Activated CD4-positive, alpha-beta memory T cell treated with anti-CD3 and anti-CD28 coated beads for 36 hours (primary cell): ENCODE data around the gene TMEM181. TPM values are rescaled to one million over a fixed set of nuclear protein-coding genes. Genes with fewer than 3 reads are reported as not detected.
A peak's percentile ranks its signal among the peaks of the same experiment; 100 is the strongest.
"Not testable (repeated sequence)": the region's sequence is repeated elsewhere in the genome, so short reads cannot be mapped to it uniquely, and the experiment has no call there.

Source experiments
- CTCF ChIA-PET: fragments of 350-600 bp; sonication (Branson Sonifier 250); formaldehyde crosslinking; loops from one replicate; lab custom pipeline; 2021; ENCODE audit warnings: antibody characterized with exemption, inconsistent platforms; lab: Charles Lee
- POLR2A ChIA-PET: fragments of 350-600 bp; sonication (Branson Sonifier 250); formaldehyde crosslinking; loops from one replicate; lab custom pipeline; 2021; ENCODE audit warnings: antibody characterized with exemption; lab: Charles Lee
- DNase-seq: peaks from one replicate; pipeline ENCODE4 v3.0.0-alpha.2; 2020
- H3K27ac Mint-ChIP-seq: one replicate; pipeline ENCODE4 v1.8.0; 2021; ENCODE audit warnings: mixed read lengths
- H3K27me3 Mint-ChIP-seq: one replicate; pipeline ENCODE4 v1.8.0; 2021; ENCODE audit warnings: mixed read lengths
- H3K36me3 Mint-ChIP-seq: one replicate; pipeline ENCODE4 v1.8.0; 2021; ENCODE audit warnings: mixed read lengths
- H3K4me1 Mint-ChIP-seq: one replicate; pipeline ENCODE4 v1.8.0; 2021; ENCODE audit warnings: low read depth, mixed read lengths
- H3K4me3 Mint-ChIP-seq: one replicate; pipeline ENCODE4 v1.8.0; 2021; ENCODE audit warnings: mild to moderate bottlenecking, mixed read lengths
- H3K9me3 Mint-ChIP-seq: one replicate; pipeline ENCODE4 v1.8.0; 2021; ENCODE audit warnings: mixed read lengths
- intact Hi-C: fragments of 100-400 bp; cut with micrococcal nuclease; formaldehyde crosslinking; loops from one replicate; pipeline ENCODE4 v1.15.1; 2023
- total RNA-seq, 2 experiments: library from RNA; stranded (reverse); gene quantifications; one replicate each; pipeline ENCODE4 v1.2.3, GENCODE V29; 2021

The TMEM181 gene
- total RNA-seq, 2 experiments from 2014 or later, result 11.3 to 11.6 TPM

DNA sequence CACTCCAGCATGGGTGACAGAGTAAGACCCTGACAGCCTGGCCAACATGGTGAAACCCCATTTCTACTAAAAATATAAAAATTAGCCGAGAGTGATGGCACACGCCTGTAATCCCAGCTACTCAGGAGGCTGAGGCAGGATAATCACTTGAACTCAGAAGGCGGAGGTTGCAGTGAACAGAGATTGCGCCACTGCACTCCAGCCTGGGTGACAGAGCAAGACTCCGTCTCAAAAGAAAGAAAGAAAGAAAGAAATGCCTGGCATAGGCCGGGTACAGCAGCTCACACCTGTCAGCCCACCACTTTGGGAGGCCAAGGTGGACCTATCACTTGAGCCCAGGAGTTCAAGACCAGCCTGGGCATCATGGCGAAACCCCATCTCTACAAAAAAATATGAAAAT, 38.9 kb upstream of the TMEM181 start:
- CTCF ChIA-PET, result interaction anchor here (3.0 kb wide), 1 partner anchor 301 kb away, joined by 23 read pairs; no protein-coding TSS in a partner anchor
- DNase-seq, intact Hi-C loops, H3K27ac Mint-ChIP-seq, POLR2A ChIA-PET, H3K36me3 Mint-ChIP-seq, H3K4me3 Mint-ChIP-seq, H3K9me3 Mint-ChIP-seq: not testable (repeated sequence)
- peaks cover 11% of the 10 kb centered on the region for H3K4me1 Mint-ChIP-seq
- H3K27me3 Mint-ChIP-seq, result peaks cover 18% of the 10 kb centered on the region

DNA sequence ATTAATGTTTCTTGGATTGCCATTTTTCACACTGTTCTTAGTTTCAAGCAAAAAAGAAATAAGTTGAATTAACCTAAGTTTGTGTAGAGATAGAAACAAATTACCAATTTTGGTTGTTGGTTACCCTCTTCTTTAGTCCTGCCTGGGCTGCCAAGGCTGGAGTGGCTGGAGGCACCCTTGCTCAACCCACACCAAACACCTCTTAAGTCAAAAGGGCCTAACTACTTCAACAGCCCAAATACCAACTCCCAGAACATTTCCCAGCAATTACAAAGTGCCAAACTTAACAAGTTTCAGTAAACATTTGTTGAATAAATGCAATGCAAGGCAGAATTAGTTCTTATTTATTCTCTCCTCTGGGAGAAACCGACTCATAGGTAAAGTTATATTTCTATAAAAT, 38.1 kb upstream of the TMEM181 start:
- DNase-seq, result no peak
- CTCF ChIA-PET, result no interaction called here
- peaks cover 11% of the 10 kb centered on the region for H3K4me1 Mint-ChIP-seq
- H3K4me3 Mint-ChIP-seq, result no peak overlapping the region
- H3K9me3 Mint-ChIP-seq, result peaks cover 2% of the 10 kb centered on the region
- H3K27me3 Mint-ChIP-seq, result peaks cover 21% of the 10 kb centered on the region
- POLR2A ChIA-PET, result no interaction called here
- no peaks in the 10 kb centered on the region for H3K36me3 Mint-ChIP-seq
- H3K27ac Mint-ChIP-seq, result no peak overlapping the region
- intact Hi-C loops, result no loop called here

DNA sequence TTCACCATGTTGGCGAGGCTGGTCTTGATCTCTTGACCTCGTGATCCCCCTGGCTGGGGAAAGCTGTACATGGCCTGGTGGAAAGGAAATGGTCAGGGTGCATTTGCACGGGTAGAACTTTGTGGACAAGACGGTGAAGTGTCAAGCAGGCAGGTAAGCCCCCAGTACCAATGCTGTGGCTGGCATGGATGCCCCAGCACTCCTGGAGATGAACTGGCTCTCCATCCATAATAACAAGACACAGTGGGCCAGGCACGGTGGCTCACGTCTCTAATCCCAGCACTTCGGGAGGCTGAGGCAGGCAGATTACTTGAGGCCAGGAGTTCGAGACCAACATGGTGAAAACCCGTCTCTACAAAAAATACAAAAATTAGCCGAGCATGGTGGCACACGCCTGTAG, 37.3 kb upstream of the TMEM181 start:
- H3K4me1 Mint-ChIP-seq, result peaks cover 10% of the 10 kb centered on the region
- H3K36me3 Mint-ChIP-seq, result no peaks in the 10 kb centered on the region
- H3K27ac Mint-ChIP-seq, result no peak overlapping the region
- ChIA-PET CTCF (interaction anchor here (0.9 kb wide), 1 partner anchor 301 kb away, joined by 3 read pairs; no protein-coding TSS in a partner anchor), POLR2A (no interaction called here)
- intact Hi-C loops, result no loop called here
- H3K9me3 Mint-ChIP-seq, result peaks cover 8% of the 10 kb centered on the region
- H3K27me3 Mint-ChIP-seq, result peaks cover 25% of the 10 kb centered on the region
- no peak for DNase-seq
- H3K4me3 Mint-ChIP-seq, result no peak overlapping the region

DNA sequence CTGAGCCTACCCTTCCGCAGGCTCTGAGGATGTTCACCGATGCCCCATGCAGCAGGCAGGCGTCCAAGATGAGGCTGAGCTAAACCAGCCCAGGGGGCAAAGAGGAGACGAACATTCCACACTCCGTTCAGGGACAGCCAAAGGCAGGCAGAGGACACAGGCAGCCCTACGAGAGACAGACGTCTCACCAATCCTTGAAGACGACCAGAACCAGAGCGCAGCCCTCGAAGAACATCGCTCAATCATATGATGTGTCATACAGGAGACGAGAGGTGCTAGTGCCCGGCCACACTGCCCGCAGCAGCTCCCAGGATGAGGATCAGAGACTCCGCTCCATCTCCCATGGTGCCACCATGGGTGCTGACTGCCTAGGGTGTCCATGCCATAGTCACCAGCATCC, 35.6 kb upstream of the TMEM181 start:
- Mint-ChIP-seq H3K9me3 (peaks cover 12% of the 10 kb centered on the region), H3K27ac (no peak overlapping the region), H3K27me3 (peaks cover 30% of the 10 kb centered on the region), H3K4me3 (no peak overlapping the region), H3K4me1 (no peaks in the 10 kb centered on the region), H3K36me3 (no peaks in the 10 kb centered on the region)
- ChIA-PET POLR2A (no interaction called here), CTCF (no interaction called here)
- intact Hi-C loops, result no loop called here
- no peak for DNase-seq

DNA sequence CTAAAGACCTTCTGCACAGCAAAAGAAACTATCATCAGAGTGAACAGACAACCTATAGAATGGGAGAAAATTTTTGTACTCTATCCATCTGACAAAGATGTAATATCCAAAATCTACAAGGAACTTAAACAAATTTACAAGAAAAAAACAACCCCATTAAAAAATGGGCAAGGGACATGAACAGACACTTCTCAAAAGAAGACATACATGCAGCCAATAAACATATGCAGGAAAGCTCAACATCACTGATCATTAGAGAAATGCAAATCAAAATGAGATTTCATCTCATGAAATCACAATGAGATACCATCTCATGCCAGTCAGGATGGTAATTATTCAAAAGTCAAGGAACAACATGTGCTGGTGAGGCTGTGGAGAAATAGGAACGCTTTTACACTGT, 32.0 kb upstream of the TMEM181 start:
- POLR2A ChIA-PET, H3K4me3 Mint-ChIP-seq, intact Hi-C loops, H3K4me1 Mint-ChIP-seq, DNase-seq, H3K27ac Mint-ChIP-seq, H3K36me3 Mint-ChIP-seq, CTCF ChIA-PET: not testable (repeated sequence)
- H3K27me3 Mint-ChIP-seq, result peaks cover 40% of the 10 kb centered on the region
- H3K9me3 Mint-ChIP-seq, result peaks cover 12% of the 10 kb centered on the region

DNA sequence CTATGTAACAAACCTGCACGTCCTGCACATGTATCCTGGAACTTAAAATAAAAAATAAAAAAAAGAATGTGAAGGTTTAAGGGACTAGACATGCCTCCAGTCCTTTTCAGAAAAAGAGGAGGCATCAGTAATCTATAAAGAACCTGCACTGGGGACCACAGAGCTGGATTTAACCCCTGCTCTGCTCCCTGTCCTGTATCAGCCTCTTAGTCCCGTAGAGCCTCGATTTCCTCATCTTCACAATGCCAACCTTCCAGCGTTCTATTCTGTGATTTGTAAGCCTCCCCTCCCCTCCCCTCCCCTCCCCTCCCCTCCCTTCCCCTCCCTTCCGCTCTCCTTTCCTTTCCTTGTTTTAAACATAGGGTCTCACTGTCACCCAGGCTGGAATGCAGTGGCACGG, 31.1 kb upstream of the TMEM181 start:
- POLR2A ChIA-PET, result no interaction called here
- Mint-ChIP-seq H3K4me1 (no peaks in the 10 kb centered on the region), H3K36me3 (no peaks in the 10 kb centered on the region), H3K9me3 (peaks cover 12% of the 10 kb centered on the region), H3K4me3 (no peak overlapping the region), H3K27ac (no peak overlapping the region), H3K27me3 (peaks cover 40% of the 10 kb centered on the region)
- no peak for DNase-seq
- intact Hi-C loops, result no loop called here
- CTCF ChIA-PET, result interaction anchor here (1.1 kb wide), 1 partner anchor 11 kb away, joined by 3 read pairs; no protein-coding TSS in a partner anchor

DNA sequence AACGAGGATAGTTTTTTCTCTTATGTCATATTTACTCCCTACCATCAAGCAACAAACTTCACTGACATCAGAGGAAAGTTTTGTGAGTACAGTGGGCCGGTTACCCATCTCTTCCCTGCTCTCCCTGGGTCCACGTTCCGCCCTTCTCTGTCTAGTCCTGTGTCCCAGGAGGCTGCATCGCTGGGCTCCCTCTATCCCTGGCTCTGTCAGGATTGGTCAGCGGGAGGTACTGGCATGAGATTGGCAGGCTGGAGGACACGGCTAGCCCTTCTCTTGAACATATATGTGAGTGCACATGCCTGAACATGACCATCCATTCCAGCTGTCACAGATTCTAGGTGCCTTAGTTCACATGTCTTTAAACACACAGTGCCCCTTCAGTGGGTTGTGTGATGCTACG, 30.3 kb upstream of the TMEM181 start:
- Mint-ChIP-seq H3K27me3 (peaks cover 41% of the 10 kb centered on the region), H3K36me3 (no peaks in the 10 kb centered on the region), H3K4me1 (no peaks in the 10 kb centered on the region), H3K27ac (no peak overlapping the region), H3K4me3 (no peak overlapping the region), H3K9me3 (peaks cover 12% of the 10 kb centered on the region)
- POLR2A ChIA-PET, result no interaction called here
- no peak for DNase-seq
- CTCF ChIA-PET, result interaction anchor here (0.9 to 1.1 kb wide), 2 partner anchors 10 to 317 kb away, joined by 3 to 6 read pairs; no protein-coding TSS in a partner anchor
- intact Hi-C loops, result no loop called here

DNA sequence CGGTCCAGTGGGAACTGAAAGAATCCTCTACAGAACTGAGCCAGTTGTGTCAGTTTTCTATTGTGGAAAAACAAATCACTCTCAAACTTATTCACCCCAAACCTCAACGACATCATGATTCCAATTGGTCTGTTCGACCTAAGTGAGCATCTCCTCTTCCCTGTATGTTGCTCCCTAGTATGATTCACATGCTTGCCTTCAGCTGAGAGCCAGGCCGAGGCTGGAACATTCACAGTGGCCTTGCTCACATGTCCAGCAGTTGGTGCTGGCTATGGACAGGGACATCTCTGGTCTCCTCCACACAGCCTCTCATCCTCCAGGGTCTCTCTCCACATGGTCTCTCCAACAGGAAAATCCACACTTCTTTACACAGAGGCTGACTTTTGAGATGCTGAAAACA, 28.3 kb upstream of the TMEM181 start:
- peaks cover 12% of the 10 kb centered on the region for H3K9me3 Mint-ChIP-seq
- no peak overlapping the region for H3K4me3 Mint-ChIP-seq
- intact Hi-C loops, result no loop called here
- POLR2A ChIA-PET, result no interaction called here
- no peaks in the 10 kb centered on the region for H3K4me1 Mint-ChIP-seq
- CTCF ChIA-PET, result interaction anchor here (0.7 to 1.0 kb wide), 2 partner anchors 12 to 73 kb away, joined by 3 read pairs; no protein-coding TSS in a partner anchor
- no peak overlapping the region for H3K27ac Mint-ChIP-seq
- no peak for DNase-seq
- peaks cover 31% of the 10 kb centered on the region for H3K27me3 Mint-ChIP-seq
- no peaks in the 10 kb centered on the region for H3K36me3 Mint-ChIP-seq

DNA sequence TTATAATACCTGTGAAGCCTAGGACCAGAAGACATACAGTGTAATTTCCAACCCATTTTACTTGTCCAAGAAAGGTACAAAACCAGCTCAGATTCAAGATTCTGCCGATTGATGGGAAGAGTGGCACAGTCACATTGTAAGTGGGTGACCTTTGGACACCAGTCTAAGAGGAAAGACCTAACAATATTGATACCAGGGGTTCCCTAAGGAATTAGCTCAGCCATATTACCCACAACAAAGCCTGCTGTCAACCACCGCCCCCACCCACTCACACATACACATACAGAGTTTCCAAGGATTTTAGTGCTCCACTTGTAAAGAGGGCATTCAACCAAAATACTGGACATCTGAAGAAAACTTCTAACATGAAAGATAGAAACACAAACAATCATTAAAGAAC, 27.9 kb upstream of the TMEM181 start:
- H3K27me3 Mint-ChIP-seq, result peaks cover 27% of the 10 kb centered on the region
- ChIA-PET POLR2A (no interaction called here), CTCF (interaction anchor here (0.7 to 1.0 kb wide), 2 partner anchors 12 to 73 kb away, joined by 3 read pairs; no protein-coding TSS in a partner anchor)
- intact Hi-C loops, result no loop called here
- DNase-seq, result no peak
- H3K36me3 Mint-ChIP-seq, result no peaks in the 10 kb centered on the region
- H3K4me3 Mint-ChIP-seq, result no peak overlapping the region
- no peaks in the 10 kb centered on the region for H3K4me1 Mint-ChIP-seq
- peaks cover 8% of the 10 kb centered on the region for H3K9me3 Mint-ChIP-seq
- H3K27ac Mint-ChIP-seq, result no peak overlapping the region

DNA sequence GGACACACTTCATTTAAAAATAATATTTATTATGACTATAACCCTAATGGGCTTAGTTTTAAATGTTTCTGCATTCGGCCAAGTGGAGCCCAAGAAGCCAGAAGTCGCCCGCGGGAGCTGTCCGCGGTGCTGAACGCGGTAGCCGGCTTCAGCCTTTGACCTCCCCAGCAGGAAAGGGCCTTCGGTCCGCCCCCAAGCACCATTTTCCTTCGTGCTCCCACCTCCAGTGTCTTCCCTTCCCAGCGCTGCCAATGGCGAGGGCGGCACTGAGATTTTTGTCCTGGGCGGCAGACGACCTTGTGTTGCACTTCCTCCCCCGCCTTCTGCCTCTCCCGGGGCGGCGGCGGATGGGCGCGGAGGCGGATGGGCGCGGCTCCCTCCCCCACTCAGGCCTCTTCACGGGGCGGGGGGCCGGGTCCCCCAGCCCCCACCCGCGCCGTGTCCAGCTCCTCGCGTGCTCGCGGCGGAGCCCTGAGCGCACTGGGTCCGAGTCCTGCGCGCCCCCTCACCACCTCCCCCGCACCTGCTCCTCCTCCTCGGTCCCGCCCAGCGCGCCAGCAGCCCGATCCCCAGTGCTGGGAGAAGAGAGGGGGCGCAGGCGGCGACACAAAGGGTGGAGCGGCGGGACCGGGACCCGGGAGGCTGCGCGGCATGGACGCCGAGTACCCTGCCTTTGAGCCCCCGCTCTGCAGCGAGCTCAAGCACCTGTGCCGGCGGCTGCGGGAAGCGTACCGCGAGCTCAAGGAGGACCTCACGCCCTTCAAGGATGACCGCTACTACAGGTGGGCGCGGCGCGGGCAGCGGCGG, 23.6 kb upstream of the TMEM181 start:
- Mint-ChIP-seq H3K27me3 (peaks cover 31% of the 10 kb centered on the region), H3K9me3 (no peaks in the 10 kb centered on the region), H3K4me3 (peak overlapping the region; percentile 70), H3K4me1 (no peaks in the 10 kb centered on the region), H3K27ac (no peak overlapping the region), H3K36me3 (no peaks in the 10 kb centered on the region)
- CTCF ChIA-PET, result interaction anchor here (1.1 kb wide), 1 partner anchor 322 kb away, joined by 3 read pairs; no protein-coding TSS in a partner anchor
- POLR2A ChIA-PET, result interaction anchor here (1.4 kb wide), 1 partner anchor 23 kb away, joined by 4 read pairs; the partner anchor contains the start of gene TMEM181
- intact Hi-C loops, result no loop called here
- DNase-seq, result peak; percentile 82

DNA sequence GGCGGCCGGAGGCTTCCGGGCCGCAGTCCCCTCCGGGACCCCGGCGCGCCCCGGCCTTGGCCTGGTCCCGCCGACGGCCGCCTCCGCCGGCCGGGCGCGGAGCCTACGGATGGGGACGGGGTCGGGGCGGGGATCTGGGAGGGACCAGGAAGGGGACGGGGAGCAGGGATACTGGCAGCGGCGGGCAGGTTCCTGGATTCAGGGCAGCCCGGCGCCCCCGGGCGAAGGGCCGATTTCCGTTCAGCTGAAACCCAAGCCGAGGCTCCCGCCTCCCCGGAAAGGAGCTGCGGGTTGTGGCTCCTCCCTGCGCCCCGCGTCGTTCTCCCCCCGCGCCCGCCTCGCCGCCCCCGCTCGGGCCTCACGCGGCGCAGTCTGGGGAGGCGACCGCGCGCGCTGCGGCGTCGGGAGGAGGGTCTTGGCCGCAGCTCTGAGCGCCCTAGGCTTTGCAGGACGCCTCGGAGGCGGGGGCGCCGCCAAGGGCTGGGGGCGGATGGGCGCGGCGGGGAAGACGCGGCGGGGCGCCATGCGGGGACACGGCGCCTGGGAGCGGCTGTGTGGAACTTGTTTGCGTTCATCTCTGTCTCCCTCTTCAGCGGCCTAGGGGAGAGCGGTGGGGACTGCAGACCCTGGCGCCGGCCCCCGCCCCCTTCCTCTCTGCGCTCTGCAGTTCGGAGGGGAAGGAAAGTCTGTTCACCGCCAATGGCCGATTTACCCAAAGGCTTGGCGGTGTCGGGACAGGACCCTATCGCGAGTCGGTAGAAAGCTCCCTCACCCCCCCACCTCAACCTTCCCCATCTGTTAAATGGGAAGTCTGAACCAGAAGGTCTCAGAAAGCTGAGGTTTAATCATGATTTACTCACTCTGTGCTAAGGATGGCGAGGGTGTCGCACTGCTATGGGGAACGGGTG, 22.7 kb upstream of the TMEM181 start:
- CTCF ChIA-PET, result interaction anchor here (1.1 kb wide), 1 partner anchor 323 kb away, joined by 3 read pairs; no protein-coding TSS in a partner anchor
- intact Hi-C loops, result no loop called here
- DNase-seq, result peak; percentile 48
- Mint-ChIP-seq H3K4me3 (peak overlapping the region; percentile 52), H3K27me3 (peaks cover 26% of the 10 kb centered on the region), H3K36me3 (no peaks in the 10 kb centered on the region), H3K27ac (no peak overlapping the region), H3K4me1 (no peaks in the 10 kb centered on the region), H3K9me3 (no peaks in the 10 kb centered on the region)
- POLR2A ChIA-PET, result interaction anchor here (1.4 kb wide), 1 partner anchor 22 kb away, joined by 4 read pairs; the partner anchor contains the start of gene TMEM181

DNA sequence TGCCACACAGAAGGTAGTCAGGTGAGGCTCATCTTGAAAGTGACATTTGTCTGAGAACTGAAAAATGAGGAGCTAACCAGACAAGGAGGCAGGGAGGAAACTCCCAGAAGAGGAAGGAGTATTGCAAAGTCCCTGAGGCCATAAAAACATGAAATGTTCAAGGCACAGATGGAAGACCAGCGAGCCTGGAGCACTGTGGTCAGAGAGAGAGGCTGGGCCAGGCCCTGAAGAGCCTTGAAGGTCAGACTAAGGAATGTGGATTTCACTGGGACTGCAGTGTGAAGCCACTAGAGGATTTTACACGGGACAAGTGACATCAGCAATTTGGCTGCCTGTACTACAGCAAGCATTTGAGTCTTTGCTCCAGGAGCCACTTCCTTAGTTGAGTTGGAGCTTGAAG, 21.1 kb upstream of the TMEM181 start:
- Mint-ChIP-seq H3K4me3 (no peak overlapping the region), H3K27ac (no peak overlapping the region), H3K4me1 (no peaks in the 10 kb centered on the region), H3K27me3 (peaks cover 26% of the 10 kb centered on the region), H3K36me3 (no peaks in the 10 kb centered on the region), H3K9me3 (no peaks in the 10 kb centered on the region)
- intact Hi-C loops, result no loop called here
- ChIA-PET CTCF (interaction anchor here (1.2 to 1.5 kb wide), 3 partner anchors 9 to 324 kb away, joined by 3 to 6 read pairs (median 3); no protein-coding TSS in a partner anchor), POLR2A (no interaction called here)
- DNase-seq, result no peak
